Stimulated activated CD4-positive, alpha-beta T cell treated with anti-CD3 and anti-CD28 coated beads, Interleukin-12 subunit alpha, Interleukin-12 subunit beta, amount 100 ng/mL, for 4 hours (primary cell): ENCODE data around the gene CADM2.
"Not testable (repeated sequence)": the region's sequence is repeated elsewhere in the genome, so short reads cannot be mapped to it uniquely, and the experiment has no call there.

Experiments
- DNase-seq: peaks from one replicate; pipeline ENCODE4 v3.0.0-alpha.2; 2020

The CADM2 gene

DNA sequence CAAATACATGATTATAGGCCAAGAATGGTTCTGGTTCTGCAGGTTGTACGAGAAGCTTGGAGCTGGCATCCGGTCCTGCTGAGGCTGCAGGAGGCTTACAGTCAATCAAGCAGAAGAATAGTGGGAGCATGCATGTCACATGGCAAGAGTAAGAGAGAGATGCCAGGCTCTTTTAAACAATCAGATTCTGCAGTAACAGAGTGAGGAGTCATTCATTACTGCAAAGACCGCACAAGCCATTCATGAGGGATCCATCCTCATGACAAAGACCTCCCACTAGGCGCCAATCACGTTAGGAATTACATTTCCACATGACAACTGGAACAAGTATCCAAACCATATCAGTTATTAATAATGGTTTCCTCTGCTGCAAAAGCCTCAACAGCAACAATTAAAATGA lies 536.8 kb downstream of the CADM2 start:
- no peak for DNase-seq

GRCh38 chr3:85498177-85498576 lies 539.4 kb downstream of the CADM2 start:
- no peak for DNase-seq

GRCh38 chr3:85502148-85502875 lies 543.5 kb downstream of the CADM2 start:
- DNase-seq: no peak

DNA sequence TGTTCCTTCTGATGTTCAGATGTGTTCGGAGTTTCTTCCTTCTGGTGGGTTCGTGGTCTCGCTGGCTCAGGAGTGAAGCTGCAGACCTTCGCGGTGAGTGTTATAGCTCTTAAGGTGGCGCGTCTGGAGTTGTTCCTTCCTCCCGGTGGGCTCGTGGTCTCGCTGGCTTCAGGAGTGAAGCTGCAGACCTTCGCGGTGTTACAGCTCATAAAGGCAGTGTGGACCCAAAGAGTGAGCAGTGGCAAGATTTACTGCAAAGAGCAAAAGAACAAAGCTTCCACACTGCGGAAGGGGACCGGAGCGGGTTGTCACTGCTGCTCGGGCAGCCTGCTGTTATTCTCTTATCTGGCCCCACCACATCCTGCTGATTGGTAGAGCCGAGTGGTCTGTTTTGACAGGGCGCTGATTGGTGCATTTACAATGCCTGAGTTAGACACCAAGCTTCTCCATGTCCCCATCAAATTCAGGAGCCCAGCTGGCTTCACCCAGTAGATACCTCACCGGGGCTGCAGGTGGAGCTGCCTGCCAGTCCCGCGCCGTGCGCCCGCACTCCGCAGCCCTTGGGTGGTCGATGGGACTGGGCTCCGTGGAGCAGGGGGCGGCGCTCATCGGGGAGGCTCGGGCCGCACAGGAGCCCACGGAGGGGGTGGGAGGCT lies 545.5 kb downstream of the CADM2 start:
- not testable (repeated sequence) for DNase-seq

DNA sequence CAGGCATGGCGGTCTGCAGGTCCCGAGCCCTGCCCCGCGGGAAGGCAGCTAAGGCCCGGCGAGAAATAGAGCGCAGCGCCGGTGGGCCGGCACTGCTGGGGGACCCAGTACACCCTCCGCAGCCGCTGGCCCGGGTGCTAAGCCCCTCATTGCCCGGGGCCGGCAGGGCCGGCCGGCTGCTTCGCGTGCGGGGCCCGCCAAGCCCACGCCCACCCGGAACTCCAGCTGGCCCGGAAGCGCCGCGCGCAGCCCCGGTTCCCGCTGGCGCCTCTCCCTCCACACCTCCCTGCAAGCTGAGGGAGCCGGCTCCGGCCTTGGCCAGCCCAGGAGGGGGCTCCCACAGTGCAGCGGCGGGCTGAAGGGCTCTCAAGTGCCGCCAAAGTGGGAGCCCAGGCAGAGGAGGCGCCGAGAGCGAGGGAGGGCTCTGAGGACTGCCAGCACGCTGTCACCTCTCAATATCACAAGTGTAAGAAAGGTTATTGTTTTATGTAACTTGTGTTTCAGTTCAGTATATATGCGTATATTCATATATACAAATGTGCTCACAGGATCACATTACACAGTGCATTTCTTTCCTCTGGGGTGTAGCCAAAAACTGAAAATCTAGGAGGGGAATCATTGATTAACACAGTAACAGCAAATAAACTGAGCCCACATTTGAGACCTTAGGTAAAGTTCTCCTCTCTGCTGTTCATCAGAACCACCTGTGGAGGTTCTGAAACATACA lies 546.2 kb downstream of the CADM2 start:
- not testable (repeated sequence) for DNase-seq

GRCh38 chr3:85507052-85507451 lies 548.3 kb downstream of the CADM2 start:
- DNase-seq: not testable (repeated sequence)

- DNase-seq: no peak
Observed at GRCh38 chr3:85508659-85509058, 549.9 kb downstream of the CADM2 start.

DNA sequence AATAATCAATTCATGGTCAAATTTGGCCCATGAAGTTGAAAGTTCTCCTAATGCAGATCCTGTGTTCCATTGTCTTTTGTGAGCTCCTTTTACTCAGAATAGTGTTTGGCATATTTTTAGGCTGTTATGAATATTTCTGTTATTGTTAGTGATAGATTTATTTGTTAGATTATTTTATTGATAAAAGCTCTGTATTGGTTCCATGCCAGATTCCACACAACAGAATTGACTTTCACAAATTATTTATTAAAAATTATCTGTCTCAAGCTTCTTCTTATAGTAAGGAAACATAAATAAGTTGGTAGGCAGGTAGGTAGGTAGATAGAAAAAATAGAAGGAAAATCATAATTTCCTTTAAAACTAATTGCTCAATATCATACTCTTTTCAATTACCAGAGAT lies 557.4 kb downstream of the CADM2 start:
- no peak for DNase-seq

DNA sequence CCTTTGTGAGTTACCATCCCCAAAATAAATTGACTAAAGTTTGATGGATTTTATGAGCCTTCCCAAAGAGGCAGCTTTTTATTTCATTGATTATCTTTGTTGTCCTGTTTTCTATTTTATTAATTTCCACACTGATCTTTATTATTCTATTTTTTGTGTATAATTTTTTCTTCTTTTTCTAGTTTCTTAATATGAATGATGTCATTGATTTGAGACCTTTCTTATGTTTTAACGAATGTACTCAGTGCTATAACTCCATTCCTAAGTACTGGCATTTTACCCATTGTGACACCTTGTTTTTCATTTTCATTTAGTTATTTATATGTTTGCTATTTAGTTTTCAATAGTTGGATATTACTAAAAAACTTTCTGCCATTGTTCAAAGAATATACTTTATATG lies 565.3 kb downstream of the CADM2 start:
- DNase-seq: no peak

GRCh38 chr3:85525264-85525663 lies 566.5 kb downstream of the CADM2 start:
- DNase-seq: no peak

GRCh38 chr3:85533586-85533985 lies 574.8 kb downstream of the CADM2 start:
- no peak for DNase-seq

GRCh38 chr3:85535517-85535916 lies 576.7 kb downstream of the CADM2 start:
- DNase-seq: no peak

GRCh38 chr3:85539232-85539631 lies 580.4 kb downstream of the CADM2 start:
- DNase-seq: no peak

GRCh38 chr3:85554153-85554552 lies 595.4 kb downstream of the CADM2 start:
- DNase-seq: no peak

- DNase-seq: no peak
Observed at GRCh38 chr3:85560088-85560785, 601.4 kb downstream of the CADM2 start.

- no peak for DNase-seq
Observed at GRCh38 chr3:85567071-85567676, 608.4 kb downstream of the CADM2 start.

GRCh38 chr3:85570819-85571218 lies 612.0 kb downstream of the CADM2 start:
- no peak for DNase-seq

GRCh38 chr3:85571835-85572234 lies 613.0 kb downstream of the CADM2 start:
- no peak for DNase-seq

DNA sequence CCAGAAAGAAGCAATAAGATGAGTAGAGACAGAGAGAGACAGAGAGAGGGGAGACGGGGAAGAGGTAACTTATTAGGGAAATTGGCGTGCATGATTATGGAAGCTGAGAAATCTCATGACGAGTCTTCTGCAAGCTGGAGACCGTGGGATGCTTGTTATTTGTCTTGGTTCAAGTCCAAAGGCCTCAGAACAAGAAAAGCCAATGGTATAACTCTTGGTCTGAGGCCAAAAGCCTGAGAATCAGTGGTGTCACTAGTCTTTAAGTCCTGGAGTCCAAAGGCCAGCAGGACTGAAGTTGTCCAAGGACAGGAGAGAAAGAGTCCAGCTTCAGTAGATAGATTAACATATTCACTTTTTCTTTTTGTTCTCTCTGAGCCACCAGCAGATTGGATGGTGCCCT lies 613.6 kb downstream of the CADM2 start:
- DNase-seq: no peak

DNA sequence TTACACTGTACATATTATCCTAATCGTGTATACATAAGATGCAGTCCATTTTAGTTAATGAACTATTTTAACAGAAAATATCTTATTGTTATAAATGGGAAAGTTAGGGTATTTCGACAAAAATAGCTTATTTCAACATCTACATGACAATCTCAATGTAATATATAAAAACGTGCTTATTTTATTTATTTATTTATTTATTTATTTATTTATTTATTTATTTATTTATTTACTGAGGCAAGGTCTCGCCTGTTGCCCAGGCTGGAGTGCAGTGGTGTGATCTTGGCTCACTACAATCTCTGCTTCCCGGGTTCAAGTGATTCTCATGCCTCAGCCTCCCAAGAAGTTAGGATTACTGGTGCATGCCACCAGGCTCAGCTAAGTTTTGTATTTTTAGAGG lies 614.2 kb downstream of the CADM2 start:
- no peak for DNase-seq

- DNase-seq: no peak
Observed at GRCh38 chr3:85574006-85574705, 615.4 kb downstream of the CADM2 start.

DNA sequence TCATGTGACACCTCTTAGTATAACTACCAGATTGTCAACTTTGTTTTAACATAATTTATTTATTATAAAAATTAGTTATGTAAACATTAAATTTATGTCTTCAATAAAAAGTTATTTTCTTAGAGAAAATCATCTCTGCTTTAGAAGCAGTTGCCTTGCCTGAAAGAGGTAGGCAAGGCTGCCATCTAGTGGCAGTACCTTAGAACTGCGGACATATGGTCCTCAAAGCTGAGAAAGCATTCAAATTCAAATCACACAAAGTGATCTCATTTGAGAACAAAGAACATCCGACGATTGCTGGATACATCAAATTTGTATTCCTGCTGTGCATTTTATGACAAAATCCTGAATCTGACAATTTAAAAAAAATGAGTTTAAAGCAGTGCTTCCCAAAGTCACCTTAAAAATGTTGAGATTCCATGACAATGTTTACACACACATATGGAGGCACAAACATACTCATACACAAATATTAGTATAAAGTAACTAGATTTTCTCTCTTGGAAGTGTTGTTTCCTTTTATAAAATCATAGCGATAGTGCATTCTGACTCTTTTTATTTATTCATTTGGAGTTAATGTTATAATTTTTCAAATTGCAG lies 617.4 kb downstream of the CADM2 start:
- DNase-seq: peak; percentile 28
